Measurements from ENCODE around the gene MS4A3. TPM values are rescaled to one million over a fixed set of nuclear protein-coding genes. Genes with fewer than 3 reads are reported as not detected.
"Not testable (repeated sequence)": the region's sequence is repeated elsewhere in the genome, so short reads cannot be mapped to it uniquely, and the experiment has no call there.

The MS4A3 gene, protein sequence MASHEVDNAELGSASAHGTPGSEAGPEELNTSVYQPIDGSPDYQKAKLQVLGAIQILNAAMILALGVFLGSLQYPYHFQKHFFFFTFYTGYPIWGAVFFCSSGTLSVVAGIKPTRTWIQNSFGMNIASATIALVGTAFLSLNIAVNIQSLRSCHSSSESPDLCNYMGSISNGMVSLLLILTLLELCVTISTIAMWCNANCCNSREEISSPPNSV
- 0.62 TPM for total RNA-seq

DNA sequence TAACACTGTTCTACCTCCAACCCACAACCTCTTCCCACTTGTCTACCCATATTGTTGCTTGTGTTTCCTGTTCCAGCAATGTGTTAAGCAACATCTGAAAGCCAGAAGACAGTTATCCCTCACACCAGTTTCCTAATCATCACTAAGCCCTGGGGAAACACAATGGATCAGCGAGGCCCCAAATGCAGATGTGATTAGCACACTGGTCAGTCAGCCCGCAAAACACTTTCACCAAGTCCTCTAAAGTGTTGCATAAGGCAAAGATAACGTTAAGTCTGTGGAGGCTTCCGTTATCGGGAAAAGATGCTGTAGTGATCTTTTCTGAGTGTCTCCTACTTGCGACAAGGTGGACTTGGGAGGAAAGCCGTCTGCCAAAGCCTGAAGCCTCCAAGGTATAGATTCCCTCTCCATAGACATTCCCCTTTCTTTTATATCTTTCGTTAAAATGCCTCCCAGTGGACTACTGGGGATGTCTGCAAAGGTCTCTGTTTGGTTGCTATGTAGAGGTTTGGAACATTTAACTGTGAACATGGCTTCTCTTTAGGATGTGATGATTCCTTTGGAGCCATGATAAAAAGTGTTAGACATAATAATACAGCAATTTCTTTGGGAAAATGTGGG, at the start of gene MS4A3:
Gene MS4A3 (plus strand): TSS at position 317 of the 621 bp plus-strand sequence. CDS start 4,496 bp downstream, outside the sequence.
- DNase-seq, result no peak

DNA sequence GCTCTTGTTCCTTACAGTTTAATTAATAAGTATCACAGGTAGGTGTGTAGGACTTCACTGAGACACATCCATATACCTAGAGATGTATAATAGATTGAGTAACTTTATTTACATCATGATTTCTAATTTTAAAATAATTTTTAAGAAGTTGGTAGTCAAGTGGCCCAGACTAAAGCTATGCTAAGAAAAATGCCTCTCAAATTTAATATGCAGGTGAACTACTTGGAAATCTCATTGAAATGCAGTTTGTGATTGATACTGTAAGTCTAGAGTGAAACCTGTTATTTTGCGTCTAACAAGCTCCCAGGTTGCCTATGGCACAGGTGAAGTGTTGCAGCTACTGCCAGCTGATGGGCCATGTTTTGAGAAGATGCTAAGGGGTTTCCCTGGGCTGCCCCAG, 39.6 kb upstream of the MS4A3 start, which contains the start of gene OOSP4B:
Gene OOSP4B (plus strand): TSS at position 301 of the 400 bp plus-strand sequence.
- no peak for DNase-seq

DNA sequence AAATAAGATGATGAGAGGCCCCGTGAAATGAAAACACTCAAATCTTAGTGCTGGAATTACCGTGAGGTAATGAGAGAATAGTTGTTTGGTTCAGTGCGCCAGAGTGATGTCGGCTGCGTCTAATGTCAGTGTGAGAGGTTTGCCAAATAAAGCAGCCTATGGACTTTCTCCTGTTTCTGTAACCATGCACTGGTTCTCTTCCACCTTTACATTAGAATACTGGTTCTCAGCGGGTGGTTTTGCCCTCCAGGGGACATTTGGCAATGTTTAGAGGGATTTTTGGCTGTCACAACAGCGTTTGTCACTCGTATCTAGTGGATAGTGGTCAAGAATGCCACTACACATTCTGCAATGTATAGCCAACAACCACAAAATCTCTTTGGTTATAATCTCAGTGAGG, 38.4 kb upstream of the MS4A3 start:
- DNase-seq, result no peak

DNA sequence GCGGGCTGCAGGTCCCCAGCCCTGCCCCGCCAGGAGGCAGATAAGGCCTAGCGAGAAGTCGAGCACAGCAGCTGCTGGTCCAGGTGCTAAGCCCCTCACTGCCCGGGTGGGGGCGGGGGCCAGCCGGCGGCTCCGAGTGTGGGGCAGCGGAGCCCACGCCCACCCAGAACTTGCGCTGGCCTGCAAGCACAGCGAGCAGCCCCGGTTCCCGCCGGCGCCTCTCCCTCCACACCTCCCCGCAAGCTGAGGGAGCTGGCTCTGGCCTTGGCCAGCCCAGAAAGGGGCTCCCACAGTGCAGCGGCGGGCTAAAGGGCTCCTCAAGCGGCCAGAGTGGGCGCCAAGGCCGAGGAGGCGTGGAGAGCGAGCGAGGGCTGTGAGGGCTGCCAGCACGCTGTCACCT, 36.1 kb upstream of the MS4A3 start:
- not testable (repeated sequence) for DNase-seq

DNA sequence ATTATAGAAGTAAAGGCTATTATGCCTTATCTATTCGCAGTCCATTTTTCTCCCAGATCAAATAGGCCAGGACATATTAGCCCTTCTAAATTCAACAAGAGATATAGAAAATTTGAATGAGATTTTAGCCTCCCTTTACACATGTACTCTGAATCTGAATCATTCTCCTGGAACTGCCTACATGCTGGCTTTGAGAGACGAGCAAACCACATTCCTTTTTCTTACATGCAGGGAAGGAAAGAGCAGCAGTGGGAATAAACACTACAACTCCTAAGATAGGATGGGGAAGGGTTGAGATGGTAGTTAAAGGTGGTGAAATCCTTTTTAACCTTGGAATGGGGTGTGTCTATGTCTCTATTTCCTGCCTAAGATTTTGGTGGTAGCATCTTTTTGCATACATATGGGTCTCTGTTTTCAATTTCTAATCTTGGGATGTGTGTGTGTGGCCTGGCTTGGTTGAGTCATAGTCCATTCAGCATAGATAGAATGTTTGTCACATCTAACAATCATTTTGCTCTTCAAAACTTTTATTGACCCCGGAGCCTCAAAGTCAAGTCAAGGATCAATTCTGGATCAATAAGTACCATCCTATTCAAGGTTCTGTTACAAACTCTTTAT, 27.3 kb upstream of the MS4A3 start:
- no peak for DNase-seq

DNA sequence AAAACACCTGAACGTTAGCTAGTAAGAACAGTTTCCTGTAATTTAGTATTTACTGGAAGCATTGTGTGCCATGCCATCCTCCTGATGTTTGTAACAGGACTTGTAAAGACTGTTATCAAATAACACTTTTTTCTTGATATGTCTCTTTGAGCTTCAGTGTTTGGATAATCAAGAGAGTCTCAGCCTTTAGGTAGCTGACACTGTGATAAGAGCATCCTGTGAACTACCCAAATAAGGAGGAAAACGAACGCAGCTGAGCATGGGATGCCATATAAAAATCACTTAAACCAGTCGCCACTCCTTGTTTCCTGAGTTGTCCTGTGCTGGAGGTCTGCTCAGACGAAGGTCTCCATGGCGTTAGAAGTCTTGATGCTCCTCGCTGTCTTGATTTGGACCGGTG, 16.4 kb upstream of the MS4A3 start, which contains the start of gene OOSP2:
Gene OOSP2 (plus strand): TSS at position 301 of the 400 bp plus-strand sequence. CDS start 51 bp downstream, at position 352.
- DNase-seq, result no peak

DNA sequence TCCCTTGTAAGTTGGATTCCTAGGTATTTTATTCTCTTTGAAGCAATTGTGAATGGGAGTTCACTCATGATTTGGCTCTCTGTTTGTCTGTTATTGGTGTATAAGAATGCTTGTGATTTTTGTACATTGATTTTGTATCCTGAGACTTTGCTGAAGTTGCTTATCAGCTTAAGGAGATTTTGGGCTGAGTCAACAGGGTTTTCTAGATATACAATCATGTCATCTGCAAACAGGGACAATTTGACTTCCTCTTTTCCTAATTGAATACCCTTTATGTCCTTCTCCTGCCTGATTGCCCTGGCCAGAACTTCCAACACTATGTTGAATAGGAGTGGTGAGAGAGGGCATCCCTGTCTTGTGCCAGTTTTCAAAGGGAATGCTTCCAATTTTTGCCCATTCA, 6.0 kb upstream of the MS4A3 start:
- DNase-seq, result not testable (repeated sequence)

DNA sequence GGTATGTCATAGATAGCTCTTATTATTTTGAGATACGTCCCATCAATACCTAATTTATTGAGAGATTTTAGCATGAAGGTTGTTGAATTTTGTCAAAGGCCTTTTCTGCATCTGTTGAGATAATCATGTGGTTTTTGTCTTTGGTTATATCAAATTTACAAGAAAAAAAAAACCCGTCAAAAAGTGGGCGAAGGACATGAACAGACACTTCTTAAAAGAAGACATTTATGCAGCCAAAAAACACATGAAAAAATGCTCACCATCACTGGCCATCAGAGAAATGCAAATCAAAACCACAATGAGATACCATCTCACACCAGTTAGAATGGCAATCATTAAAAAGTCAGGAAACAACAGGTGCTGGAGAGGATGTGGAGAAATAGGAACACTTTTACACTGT, 5.6 kb upstream of the MS4A3 start:
- not testable (repeated sequence) for DNase-seq

DNA sequence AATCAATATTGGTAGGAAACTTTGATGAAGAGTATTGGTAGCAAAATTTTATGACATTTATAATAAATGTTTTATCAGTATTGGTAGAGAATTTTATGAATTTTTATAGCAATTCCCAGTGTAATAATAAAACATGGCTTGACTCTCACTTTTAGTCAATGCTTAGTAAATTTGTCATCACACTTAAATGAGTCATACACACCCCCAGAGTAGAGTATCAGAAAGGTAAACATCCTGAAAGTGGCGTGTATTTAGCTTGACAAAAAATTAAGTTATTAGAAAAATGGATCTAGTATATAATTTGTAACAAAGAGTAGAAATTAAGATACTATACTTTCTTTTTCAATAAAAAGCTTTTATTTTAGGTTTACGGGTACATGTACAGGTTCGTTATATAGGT, 2.6 kb downstream of the MS4A3 start:
- DNase-seq, result no peak

DNA sequence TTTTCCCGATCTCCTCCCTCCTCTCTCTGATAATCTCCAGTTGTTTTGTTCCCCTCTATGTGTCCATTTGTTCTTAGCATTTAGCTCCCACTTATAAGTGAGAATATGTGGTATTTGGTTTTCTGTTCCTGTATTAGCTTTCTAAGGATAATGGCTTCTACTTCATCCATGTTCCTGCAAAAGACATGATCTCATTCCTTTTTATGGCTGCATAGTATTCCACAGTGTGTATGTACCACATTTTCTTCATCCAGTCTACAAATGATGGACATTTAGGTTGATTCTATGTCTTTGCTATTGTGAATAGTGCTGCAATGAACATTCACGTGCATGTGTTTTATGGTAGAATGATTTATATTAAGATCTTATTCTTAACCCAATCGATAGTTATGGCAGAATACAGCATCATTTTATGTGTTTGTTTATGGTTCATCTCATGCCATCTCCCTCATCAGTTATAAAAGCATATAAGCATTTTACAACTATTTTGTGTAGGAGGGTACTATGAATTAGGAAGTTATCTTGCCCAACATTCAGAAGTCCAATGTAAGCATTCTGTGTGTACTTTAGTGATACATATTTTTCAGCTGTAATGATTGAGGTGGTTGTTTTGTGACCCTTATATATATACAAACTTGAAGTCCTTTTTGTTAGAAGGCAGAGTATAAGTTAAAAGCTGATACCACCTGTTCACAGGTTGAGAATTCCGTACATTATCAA, 3.2 kb downstream of the MS4A3 start:
- no peak for DNase-seq

DNA sequence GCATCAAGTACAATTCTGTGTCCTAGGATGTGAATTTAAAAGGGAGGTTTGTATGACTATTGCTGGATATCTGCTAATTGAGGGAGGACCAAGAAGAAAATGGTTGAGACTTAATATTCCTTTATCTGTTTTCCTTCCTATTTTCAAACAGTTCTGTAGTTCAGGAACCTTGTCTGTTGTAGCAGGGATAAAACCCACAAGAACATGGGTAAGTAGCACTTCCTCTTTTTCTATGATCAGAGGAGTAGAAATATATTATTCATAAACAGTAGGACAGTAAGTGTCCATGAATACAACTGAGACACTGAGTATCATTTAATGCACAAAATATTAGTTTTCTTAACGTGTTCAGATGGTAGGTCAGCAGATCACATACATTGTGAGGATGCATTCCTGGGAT, 7.6 kb downstream of the MS4A3 start:
- DNase-seq, result no peak

DNA sequence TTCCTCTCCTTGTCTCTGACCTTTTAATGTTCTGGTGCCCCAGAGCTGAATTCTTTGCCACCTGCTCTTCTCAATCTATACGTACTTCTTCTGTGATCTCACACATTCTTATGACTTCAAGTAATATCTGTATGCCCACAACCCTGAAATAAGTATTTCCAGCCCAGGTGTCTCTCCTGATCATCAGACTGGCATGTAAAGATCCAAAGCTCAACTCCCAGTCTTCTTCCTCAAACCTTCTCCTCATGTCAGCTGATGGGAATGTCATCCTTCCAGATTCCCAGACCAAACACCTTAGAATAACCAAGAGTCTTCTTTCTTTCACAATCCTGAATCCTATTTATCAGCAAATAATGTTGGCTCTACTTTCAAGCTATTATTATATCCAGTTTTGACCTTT, 9.3 kb downstream of the MS4A3 start:
- DNase-seq, result no peak

DNA sequence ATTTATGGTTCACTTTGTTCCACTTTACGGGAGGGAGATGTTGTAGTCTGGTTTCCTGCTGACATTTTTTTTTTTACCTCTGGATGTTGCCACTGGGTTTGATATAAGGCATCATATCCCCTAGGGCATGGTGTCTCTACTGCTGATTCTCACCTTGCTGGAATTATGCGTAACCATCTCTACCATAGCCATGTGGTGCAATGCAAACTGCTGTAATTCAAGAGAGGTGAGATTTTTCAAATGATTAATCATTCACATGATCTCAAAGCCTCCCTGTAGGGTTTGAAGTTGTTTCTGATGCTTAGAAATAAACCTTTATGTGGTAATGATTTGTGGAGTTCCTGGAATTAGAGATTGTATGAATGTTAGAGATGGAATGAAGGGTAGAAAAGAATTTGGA, 13.0 kb downstream of the MS4A3 start:
- DNase-seq, result no peak

DNA sequence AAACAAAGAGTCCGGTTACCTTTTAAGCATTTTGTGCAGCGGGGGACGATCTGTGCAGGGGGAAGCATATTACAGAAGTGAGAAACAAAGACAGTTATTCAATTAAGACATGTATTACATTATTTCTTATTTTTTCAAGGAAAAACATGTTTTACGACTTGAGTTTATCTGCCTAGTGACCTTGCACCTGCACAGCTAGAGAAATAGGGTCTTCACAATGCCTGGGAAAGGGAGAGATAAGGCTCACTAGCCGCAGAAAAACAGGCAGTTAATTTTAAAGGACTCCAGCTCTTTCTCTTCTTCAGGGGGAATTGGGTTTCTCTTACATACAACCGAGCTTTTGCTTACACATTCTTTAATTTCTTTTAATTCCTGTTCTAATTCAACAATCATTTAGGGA, 15.2 kb downstream of the MS4A3 start:
- not testable (repeated sequence) for DNase-seq

DNA sequence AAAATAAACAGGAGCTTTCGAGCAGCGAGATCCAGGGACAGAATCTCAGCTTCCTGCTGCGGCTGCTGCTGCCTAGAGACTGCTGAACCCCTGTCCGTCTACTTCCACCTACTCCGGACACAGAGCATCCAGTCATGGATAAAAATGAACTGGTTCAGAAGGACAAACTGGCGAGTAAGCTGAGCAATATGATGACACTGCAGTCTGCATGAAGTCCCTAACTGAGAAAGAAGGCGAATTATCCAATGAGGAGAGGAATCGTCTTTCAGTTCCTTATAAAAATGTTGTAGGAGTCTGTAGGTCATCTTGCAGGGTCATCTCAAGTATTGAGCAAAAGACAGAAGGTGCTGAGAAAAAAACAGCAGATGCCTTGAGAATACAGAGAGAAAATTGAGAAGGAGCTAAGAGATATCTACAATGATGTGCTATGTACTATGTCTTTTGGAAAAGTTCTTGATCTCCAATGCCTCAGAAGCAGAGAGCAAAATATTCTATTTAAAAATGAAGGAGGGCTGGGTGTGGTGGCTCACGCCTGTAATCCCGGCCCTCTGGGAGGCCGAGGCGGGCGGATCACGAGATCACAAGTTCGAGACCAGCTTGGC, 20.9 kb downstream of the MS4A3 start:
- no peak for DNase-seq

DNA sequence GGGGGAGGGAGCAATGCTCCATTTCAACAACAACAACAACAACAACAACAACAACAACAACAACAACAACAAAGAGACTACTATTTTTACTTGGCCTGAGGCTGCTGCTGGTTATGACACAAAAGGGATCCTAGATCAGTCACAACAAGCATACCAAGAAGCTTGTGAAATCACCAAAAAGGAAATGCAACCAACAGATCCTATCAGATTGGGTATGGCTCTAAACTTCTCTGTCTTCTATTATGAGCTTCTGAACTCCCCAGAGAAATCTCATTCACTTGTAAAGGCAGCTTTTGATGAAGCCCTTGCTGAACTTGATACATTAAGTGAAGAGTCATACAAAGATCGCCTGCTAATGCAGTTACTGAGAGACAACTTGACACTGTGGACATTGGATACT, 21.5 kb downstream of the MS4A3 start:
- DNase-seq, result no peak

DNA sequence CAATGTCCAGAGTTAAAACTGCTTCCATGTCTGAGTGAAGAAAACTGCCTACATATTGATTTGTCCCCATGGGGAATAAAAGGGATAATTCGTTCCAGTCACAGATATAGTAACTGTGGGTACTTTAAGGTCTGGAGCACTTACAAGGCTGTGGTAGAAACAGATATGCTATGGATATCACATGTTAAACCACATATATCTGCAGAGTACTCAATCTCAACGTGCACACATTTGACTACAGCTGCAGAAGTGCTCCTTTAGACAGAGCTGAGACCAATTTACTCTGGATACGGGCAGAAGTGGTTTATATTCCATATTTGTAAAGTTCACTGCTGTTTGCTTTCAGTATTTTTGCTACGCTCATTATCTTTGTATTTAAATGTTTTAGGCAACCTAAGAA, 22.3 kb downstream of the MS4A3 start:
- no peak for DNase-seq

DNA sequence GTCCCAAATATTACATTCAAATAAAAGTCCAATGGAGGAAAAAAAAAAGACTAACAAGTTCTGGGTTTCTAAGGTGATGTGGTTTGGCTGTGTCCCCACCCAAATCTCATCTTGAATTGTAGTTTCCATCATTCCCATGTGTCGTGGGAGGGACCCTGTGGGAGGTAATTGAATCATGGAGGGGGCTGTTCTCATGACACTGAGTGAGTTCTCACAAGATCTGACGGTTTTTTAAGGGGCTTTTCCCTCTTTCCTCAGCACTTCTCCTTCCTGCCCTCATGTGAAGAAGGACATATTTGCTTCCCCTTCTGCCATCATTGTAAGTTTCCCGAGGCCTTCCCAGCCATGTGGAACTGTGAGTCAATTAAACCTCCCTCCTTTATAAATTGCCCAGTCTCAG, 24.1 kb downstream of the MS4A3 start:
- no peak for DNase-seq

DNA sequence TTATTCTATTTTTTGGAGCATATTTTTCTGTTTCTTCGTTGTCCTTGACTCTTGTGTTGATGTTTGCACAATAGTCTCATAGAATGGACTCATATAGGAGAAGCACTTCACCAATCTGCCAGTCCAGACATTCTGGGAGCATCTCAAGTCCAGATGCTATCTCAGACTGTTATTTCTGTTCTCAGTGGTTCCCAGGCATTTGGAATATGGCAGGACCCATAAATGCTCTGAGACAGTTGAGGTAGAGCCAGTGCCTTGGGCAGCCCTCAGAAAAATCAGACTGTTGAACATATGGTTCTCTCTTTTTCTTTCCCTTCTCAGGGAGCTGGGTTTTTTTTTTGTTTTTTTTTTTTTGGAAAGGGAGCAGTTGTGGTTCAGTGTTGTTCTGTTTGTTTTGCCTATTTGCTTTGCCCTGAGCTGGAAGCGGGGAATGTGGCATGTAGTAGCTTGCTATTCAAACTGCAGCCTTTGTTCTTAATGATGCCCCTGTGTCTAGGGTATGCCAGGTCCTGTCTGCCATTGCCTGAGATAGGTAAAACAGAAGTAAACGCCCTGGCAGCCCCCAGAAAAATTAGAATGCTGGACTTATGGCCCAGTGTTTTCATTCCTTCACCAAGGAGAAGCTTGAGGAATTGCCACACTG, 28.3 kb downstream of the MS4A3 start:
- peak; percentile 5 for DNase-seq

DNA sequence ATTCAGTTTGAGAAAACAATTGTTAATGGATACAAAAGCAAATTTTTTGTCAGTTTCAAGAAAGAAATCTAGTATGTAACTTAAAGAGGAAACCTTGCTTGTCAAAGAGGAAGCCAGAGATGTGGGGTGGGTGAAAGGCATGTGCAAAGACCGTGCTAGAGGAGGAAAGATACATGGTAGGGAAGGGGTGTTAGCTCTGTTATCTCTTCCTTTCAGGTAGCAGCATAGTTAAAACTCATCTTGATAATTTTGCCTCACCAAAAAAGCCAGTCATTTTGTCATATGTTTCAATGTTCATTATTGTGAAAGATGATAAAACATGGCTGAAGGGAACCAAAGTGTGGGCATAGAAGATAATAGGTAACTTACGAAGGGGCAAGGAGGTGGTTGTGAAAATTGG, 29.4 kb downstream of the MS4A3 start:
- no peak for DNase-seq

DNA sequence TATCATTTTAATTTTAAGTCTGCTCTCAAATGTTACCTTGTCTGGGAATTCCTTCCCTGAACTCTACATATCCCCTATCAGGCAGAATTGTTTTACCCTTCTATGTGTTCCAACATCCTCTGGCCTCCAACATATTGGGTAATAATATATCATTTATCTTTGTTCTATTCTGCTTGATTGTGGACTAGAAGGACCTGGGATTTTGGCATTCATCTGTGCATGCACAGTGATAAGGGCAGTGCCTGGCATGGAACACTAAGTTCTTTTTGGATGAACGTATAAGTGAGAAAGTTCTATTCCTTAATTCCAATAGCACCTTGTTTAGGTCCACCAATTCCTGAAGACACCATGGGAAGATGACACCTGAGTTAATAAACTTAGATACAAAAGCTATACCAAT, 30.8 kb downstream of the MS4A3 start:
- DNase-seq, result no peak

DNA sequence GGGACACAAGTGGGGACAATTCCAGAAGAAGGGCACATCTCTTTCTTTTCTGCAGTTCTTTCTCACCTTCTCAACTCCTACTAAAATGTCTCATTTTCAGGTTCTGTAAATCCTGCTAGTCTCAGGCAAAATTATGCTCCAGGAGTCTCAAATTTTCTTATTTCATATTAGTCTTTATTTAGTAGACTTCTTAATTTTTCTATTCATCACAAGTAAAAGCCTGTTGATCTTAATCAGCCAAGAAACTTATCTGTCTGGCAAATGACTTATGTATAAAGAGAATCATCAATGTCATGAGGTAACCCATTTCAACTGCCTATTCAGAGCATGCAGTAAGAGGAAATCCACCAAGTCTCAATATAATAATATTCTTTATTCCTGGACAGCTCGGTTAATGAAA, 31.9 kb downstream of the MS4A3 start, which contains the start of gene MS4A2:
Gene MS4A2 (plus strand): TSS at position 301 of the 400 bp plus-strand sequence. CDS start 102 bp downstream, outside the sequence.
- no peak for DNase-seq

All from tongue (tissue), 2 donors.